IPS DF 19.7 (cell line): Measurements from ENCODE around the gene DMGDH.
A peak's percentile ranks its signal among the peaks of the same experiment; 100 is the strongest.
"Not testable (repeated sequence)": the region's sequence is repeated elsewhere in the genome, so short reads cannot be mapped to it uniquely, and the experiment has no call there.

Experiments used
- DNase-seq: peaks from one replicate; pipeline ENCODE4 v3.0.0-alpha.2; 2013; ENCODE audit warnings: low read depth, low spot score

Gene DMGDH

GRCh38 chr5:79011869-79012268, 57.6 kb downstream of the DMGDH start:
- DNase-seq, result no peak

DNA sequence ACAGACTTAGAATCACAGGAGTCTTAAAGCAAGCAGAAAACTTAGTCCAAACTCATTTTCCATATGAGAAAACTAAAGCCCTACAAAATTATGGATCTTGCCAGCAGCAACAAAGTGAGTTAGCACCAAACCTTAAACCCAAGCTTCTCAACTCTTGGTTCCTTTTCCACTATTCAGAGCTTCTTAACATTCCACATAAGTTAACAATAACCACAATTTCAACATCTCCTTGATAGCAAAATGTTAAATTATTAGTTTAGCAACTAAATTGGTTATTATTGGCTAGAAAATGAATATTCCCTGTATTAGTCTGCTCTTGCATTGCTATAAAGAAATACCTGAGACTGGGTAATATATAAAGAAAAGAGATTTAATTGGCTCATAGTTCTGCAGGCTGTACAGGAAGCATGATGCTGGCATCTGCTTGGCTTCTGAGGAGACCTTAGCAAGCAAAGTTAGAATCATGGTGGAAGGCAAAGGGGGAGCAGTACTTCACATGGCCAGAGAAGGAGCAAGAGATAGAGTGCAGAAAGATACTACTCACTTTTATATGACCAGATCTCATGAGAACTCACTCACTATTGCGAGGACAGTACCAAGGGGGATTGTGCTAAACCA, 58.1 kb downstream of the DMGDH start:
- no peak for DNase-seq

- no peak for DNase-seq
Observed at GRCh38 chr5:79008362-79008761, 61.1 kb downstream of the DMGDH start.

GRCh38 chr5:79007872-79008271, 61.6 kb downstream of the DMGDH start:
- DNase-seq, result no peak

GRCh38 chr5:79005936-79006631, 63.4 kb downstream of the DMGDH start:
- no peak for DNase-seq

GRCh38 chr5:79005151-79005550, 64.3 kb downstream of the DMGDH start:
- DNase-seq, result no peak

- DNase-seq, result no peak
Observed at GRCh38 chr5:79002374-79002773, 67.1 kb downstream of the DMGDH start.

- no peak for DNase-seq
Observed at GRCh38 chr5:79001471-79001870, 68.0 kb downstream of the DMGDH start.

GRCh38 chr5:78997090-78997489, 72.4 kb downstream of the DMGDH start:
- no peak for DNase-seq

GRCh38 chr5:78995521-78996007, 73.9 kb downstream of the DMGDH start:
- no peak for DNase-seq

GRCh38 chr5:78993165-78993564, 76.3 kb downstream of the DMGDH start:
- no peak for DNase-seq

DNA sequence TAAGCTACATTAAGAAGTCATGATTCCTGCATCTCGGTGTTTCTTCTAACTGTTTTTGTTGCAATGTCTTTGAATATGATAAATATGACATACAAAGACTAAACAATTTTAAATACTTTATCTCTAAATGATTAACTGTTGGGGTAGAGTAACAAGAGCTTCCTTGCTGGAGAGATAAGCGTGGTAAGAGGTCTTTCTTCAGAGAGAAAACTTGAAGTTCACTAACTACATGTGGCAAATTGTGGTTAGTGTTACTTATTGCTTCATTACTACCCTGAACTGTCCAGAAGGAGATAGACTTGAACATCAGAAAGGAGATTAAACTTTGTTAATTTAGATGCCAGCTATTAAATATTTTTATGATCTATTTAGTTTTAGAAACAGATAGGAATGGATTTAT, 77.3 kb downstream of the DMGDH start:
- no peak for DNase-seq

DNA sequence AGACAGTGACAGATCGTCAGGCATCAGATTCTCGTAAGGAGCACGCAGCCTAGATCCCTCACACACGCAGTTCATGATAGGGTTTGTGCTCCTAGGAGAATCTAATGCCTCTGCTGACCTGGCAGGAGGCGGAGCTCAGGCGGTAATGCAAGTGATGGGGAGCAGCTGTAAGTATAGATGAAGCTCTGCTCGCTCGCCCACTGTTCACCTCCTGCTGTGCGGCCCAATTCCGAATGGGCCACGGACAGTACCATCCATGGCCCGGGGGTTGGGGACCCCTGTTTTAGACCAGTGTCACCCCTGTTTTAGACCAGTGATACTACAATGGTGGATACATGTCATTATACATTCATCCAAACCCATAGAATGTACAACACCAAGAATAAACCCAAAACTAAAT, 80.4 kb downstream of the DMGDH start:
- DNase-seq, result no peak

GRCh38 chr5:78985725-78986223, 83.7 kb downstream of the DMGDH start:
- DNase-seq, result no peak

GRCh38 chr5:78985116-78985724, 84.3 kb downstream of the DMGDH start, which contains the start of gene ARSB:
ARSB (minus strand) TSS chr5:78985310; CDS start chr5:78985248, 62 bp downstream.
- DNase-seq, result no peak

GRCh38 chr5:78984439-78985115, 84.9 kb downstream of the DMGDH start:
- peak; percentile 52 for DNase-seq

GRCh38 chr5:78983601-78984438, 85.7 kb downstream of the DMGDH start:
- DNase-seq, result no peak

DNA sequence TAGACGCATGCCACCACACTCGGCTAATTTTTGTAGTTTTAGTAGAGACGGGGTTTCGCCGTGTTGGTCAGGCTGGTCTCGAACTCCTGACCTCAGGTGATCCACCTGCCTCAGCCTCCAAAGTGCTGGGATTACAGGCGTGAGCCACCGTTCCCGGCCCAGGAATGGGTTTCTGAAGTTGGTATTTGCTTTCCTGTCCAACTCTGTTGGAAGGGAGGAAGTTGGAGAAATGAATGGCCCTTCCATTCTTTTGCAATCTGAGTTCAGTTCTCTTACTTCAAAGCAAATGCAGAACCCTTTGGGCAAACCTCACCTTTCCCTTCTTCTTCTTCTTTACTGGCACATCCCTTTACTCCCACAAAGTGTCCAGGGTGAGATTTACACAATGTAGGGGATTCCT, 86.3 kb downstream of the DMGDH start:
- not testable (repeated sequence) for DNase-seq

DNA sequence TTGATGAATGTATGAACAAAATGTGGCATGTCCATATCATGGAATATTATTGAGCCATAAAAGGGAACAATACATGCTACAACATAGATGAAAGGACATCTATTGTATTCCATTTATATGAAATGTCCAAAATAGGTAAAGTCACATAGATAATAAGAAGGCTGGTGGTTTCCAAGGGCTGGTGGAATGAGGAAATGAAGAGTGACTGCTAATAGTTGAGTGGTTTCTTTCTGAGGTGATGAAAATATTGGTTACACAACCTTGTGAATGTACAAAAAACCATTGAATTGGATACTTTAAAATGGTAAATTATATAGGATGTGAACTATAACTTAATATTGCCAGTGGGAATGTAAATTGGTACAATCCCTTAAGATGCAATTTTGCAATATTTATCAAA, 89.6 kb downstream of the DMGDH start:
- no peak for DNase-seq

- DNase-seq, result no peak
Observed at GRCh38 chr5:78979117-78979742, 90.2 kb downstream of the DMGDH start.

DNA sequence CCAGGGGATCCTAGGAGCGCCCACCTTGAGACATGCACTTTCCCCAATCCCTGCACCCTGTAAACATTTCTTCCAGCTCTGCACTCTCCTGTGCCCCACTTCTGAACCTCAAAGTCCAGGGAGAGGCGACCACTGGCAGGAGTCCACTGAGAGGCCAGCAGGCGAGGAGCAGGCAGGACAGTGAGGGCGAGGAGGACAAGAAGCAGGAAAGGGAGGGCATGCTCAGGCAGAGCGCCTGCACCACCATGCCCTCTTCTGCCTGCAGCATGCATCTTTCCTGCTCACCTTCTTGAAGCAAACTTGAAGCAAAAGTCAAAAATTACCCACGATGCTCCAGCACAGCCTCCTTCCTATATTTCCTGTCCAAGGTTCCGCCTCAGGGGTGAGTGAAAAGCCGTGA, 94.4 kb downstream of the DMGDH start:
- DNase-seq, result no peak
